HEK293 (cell line): Measurements from ENCODE around the gene IRF2BPL.

Experiments
- SP2 ChIP-seq: fragments of 450-650 bp; formaldehyde crosslinking; IDR thresholded peaks from 2 replicates; pipeline ENCODE4 v1.5.1; 2016; ENCODE audit warnings: missing biosample characterization, missing genetic modification characterization
- ZNF274 ChIP-seq, 2 experiments: fragments of 200-500 bp in 1 of 2; fragments of 450-650 bp in 1 of 2; sonication (Bioruptor generic) in 1 of 2; formaldehyde crosslinking in 1 of 2; IDR thresholded peaks; 2 replicates each; pipeline versions ENCODE4 v1.5.1 to v1.6.1; 2014 to 2016; ENCODE audit warnings: borderline replicate concordance in 1 of 2, inconsistent platforms in 1 of 2, low read length in 1 of 2, missing biosample characterization in 1 of 2, missing genetic modification characterization in 1 of 2
- ZNF677 ChIP-seq: fragments of 450-650 bp; IDR thresholded peaks from 2 replicates; pipeline ENCODE4 v1.5.0; 2018; ENCODE audit warnings: missing biosample characterization, mild to moderate bottlenecking, missing genetic modification characterization, moderate library complexity
- TF ChIP-seq, protein P1 (sequence below): fragments of 450-650 bp; formaldehyde crosslinking; IDR thresholded peaks from 2 replicates; pipeline ENCODE4 v1.5.1; 2016; ENCODE audit warnings: missing biosample characterization, missing genetic modification characterization, low read depth
- TF ChIP-seq, protein P2 (sequence below): fragments of 450-650 bp; formaldehyde crosslinking; IDR thresholded peaks from 2 replicates; pipeline ENCODE4 v1.5.1; 2016; ENCODE audit warnings: missing biosample characterization, missing genetic modification characterization
- TF ChIP-seq, protein P3 (sequence below): fragments of 450-650 bp; formaldehyde crosslinking; IDR thresholded peaks from 2 replicates; pipeline ENCODE4 v1.5.1; 2016; ENCODE audit warnings: missing biosample characterization, missing genetic modification characterization
- TF ChIP-seq, protein P4 (sequence below): fragments of 450-650 bp; formaldehyde crosslinking; IDR thresholded peaks from 2 replicates; pipeline ENCODE4 v1.5.1; 2016; ENCODE audit warnings: missing biosample characterization, missing genetic modification characterization

DNA sequence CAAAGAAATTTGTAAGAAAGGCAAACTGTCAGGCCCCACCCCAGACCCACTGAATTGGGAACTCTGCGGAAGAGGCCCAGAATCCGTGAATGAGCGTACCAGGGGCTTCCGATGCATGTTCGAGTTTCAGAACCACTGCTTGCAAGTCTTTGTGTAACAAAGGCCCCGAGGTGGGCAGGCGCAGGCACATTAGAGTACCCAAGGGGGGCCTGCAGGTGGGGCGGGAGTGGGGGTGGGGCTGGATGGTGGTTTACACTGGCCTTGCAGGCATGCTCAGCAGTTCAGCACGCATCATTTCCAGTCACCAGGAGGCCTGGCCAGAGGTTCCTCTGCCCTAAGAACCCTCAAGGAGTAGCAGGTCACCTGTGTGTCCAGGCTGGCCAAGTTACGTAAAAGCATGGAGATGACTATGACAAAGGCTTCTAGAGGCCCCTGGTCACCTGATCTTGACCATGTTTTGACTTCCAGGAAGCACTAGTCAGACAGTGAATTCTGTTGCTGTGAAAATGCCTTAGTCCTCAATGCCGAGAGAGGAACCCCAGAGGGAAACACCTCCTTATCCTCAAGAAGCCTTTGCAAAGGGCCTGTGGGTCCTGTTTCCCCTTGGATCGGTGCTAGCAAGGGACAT is 33.2 kb upstream of the IRF2BPL start:
- TF ChIP-seq, protein P1, sequence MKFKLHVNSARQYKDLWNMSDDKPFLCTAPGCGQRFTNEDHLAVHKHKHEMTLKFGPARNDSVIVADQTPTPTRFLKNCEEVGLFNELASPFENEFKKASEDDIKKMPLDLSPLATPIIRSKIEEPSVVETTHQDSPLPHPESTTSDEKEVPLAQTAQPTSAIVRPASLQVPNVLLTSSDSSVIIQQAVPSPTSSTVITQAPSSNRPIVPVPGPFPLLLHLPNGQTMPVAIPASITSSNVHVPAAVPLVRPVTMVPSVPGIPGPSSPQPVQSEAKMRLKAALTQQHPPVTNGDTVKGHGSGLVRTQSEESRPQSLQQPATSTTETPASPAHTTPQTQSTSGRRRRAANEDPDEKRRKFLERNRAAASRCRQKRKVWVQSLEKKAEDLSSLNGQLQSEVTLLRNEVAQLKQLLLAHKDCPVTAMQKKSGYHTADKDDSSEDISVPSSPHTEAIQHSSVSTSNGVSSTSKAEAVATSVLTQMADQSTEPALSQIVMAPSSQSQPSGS (tag by site-specific recombination) = no peak
- TF ChIP-seq, protein P2, sequence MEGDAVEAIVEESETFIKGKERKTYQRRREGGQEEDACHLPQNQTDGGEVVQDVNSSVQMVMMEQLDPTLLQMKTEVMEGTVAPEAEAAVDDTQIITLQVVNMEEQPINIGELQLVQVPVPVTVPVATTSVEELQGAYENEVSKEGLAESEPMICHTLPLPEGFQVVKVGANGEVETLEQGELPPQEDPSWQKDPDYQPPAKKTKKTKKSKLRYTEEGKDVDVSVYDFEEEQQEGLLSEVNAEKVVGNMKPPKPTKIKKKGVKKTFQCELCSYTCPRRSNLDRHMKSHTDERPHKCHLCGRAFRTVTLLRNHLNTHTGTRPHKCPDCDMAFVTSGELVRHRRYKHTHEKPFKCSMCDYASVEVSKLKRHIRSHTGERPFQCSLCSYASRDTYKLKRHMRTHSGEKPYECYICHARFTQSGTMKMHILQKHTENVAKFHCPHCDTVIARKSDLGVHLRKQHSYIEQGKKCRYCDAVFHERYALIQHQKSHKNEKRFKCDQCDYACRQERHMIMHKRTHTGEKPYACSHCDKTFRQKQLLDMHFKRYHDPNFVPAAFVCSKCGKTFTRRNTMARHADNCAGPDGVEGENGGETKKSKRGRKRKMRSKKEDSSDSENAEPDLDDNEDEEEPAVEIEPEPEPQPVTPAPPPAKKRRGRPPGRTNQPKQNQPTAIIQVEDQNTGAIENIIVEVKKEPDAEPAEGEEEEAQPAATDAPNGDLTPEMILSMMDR (tag by site-specific recombination) = no peak
- no peak for TF ChIP-seq ZNF274 (IDR thresholded peaks at IDR 0.05; ENCODE audit: low read length)
- no peak for TF ChIP-seq ZNF274 (tag by site-specific recombination; IDR thresholded peaks at IDR 0.05; ENCODE audit: borderline replicate concordance)
- TF ChIP-seq ZNF677 (tag by site-specific recombination) = no peak
- TF ChIP-seq, protein P3, sequence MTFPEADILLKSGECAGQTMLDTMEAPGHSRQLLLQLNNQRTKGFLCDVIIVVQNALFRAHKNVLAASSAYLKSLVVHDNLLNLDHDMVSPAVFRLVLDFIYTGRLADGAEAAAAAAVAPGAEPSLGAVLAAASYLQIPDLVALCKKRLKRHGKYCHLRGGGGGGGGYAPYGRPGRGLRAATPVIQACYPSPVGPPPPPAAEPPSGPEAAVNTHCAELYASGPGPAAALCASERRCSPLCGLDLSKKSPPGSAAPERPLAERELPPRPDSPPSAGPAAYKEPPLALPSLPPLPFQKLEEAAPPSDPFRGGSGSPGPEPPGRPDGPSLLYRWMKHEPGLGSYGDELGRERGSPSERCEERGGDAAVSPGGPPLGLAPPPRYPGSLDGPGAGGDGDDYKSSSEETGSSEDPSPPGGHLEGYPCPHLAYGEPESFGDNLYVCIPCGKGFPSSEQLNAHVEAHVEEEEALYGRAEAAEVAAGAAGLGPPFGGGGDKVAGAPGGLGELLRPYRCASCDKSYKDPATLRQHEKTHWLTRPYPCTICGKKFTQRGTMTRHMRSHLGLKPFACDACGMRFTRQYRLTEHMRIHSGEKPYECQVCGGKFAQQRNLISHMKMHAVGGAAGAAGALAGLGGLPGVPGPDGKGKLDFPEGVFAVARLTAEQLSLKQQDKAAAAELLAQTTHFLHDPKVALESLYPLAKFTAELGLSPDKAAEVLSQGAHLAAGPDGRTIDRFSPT (tag by site-specific recombination) = no peak
- TF ChIP-seq SP2 (tag by site-specific recombination) = no peak
- TF ChIP-seq, protein P4, sequence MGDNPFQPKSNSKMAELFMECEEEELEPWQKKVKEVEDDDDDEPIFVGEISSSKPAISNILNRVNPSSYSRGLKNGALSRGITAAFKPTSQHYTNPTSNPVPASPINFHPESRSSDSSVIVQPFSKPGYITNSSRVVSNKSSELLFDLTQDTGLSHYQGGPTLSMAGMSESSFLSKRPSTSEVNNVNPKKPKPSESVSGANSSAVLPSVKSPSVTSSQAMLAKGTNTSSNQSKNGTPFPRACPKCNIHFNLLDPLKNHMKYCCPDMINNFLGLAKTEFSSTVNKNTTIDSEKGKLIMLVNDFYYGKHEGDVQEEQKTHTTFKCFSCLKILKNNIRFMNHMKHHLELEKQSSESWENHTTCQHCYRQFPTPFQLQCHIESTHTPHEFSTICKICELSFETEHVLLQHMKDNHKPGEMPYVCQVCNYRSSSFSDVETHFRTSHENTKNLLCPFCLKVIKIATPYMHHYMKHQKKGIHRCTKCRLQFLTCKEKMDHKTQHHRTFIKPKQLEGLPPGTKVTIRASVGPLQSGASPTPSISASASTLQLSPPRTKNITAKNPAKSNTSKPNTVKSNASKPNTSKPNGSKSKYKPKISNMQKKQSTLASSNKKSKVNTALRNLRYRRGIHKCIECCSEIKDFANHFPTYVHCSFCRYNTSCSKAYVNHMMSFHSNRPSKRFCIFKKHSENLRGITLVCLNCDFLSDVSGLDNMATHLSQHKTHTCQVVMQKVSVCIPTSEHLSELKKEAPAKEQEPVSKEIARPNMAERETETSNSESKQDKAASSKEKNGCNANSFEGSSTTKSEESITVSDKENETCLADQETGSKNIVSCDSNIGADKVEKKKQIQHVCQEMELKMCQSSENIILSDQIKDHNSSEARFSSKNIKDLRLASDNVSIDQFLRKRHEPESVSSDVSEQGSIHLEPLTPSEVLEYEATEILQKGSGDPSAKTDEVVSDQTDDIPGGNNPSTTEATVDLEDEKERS (tag by site-specific recombination) = no peak
